Sigmoid colon (tissue), 4 donors: Measurements from ENCODE around the gene MSH5.

Experiments used
- CTCF ChIP-seq, 4 experiments: fragments of 450-650 bp in 3 of 4; fragments of 200-600 bp in 1 of 4; IDR thresholded peaks; one replicate each; pipeline ENCODE4 v1.5.1; 2016 to 2019; ENCODE audit warnings: antibody characterized with exemption in 4 of 4, mild to moderate bottlenecking in 3 of 4, moderate library complexity in 2 of 4
- POLR2A ChIP-seq, 2 donors: fragments of 450-650 bp; IDR thresholded peaks; one replicate each; pipeline ENCODE4 v1.6.1; 2016; ENCODE audit warnings: antibody characterized with exemption in 2 of 2, mild to moderate bottlenecking in 2 of 2, moderate library complexity in 2 of 2
- POLR2AphosphoS5 ChIP-seq, 4 donors: sonication (generic); formaldehyde crosslinking; IDR thresholded peaks; one replicate each; pipeline ENCODE4 v1.6.1; 2017; ENCODE audit warnings: antibody characterized with exemption in 4 of 4

- TF ChIP-seq CTCF (IDR thresholded peaks at IDR 0.05) (no peak), POLR2A (IDR thresholded peaks at IDR 0.05) (no peak), POLR2AphosphoS5 (IDR thresholded peaks at IDR 0.05) (no peak)
These were observed 18.5 kb downstream of the MSH5 start for GRCh38 chr6:31758281-31758680.
